H9 (cell line): ENCODE data around the gene COG4. TPM values are rescaled to one million over a fixed set of nuclear protein-coding genes. Genes with fewer than 3 reads are reported as not detected.
A peak's percentile ranks its signal among the peaks of the same experiment; 100 is the strongest.

Source experiments
- DNase-seq: peaks from one replicate; pipeline ENCODE4 v3.0.0-alpha.2; 2017
- H2AFZ ChIP-seq: one replicate; pipeline ENCODE4 v1.6.1; 2013; ENCODE audit warnings: mild to moderate bottlenecking, low read length, control low read depth, moderate library complexity
- H2AK5ac ChIP-seq: 2 replicates; pipeline ENCODE4 v1.6.1; 2013; ENCODE audit warnings: low read length, control low read depth, mixed read lengths; ENCODE audit not compliant: insufficient read length
- H2BK120ac ChIP-seq: one replicate; pipeline ENCODE4 v1.6.1; 2013; ENCODE audit warnings: low read depth, mild to moderate bottlenecking, low read length, control low read depth, inconsistent platforms; ENCODE audit not compliant: poor library complexity, severe bottlenecking
- H2BK12ac ChIP-seq: 2 replicates; pipeline ENCODE4 v1.6.1; 2013; ENCODE audit warnings: low read length, control low read depth, mixed read lengths, low read depth; ENCODE audit not compliant: insufficient read length
- H2BK15ac ChIP-seq: 2 replicates; pipeline ENCODE4 v1.6.1; 2013; ENCODE audit warnings: low read depth, low read length, control low read depth
- H2BK20ac ChIP-seq: one replicate; pipeline ENCODE4 v1.6.1; 2013; ENCODE audit warnings: low read depth, mild to moderate bottlenecking, low read length, control low read depth, inconsistent platforms; ENCODE audit not compliant: poor library complexity, severe bottlenecking
- H2BK5ac ChIP-seq: 2 replicates; pipeline ENCODE4 v1.6.1; 2013; ENCODE audit warnings: low read length, control low read depth, mixed read lengths; ENCODE audit not compliant: insufficient read length
- H3K14ac ChIP-seq: 2 replicates; pipeline ENCODE4 v1.6.1; 2013; ENCODE audit warnings: low read length, control low read depth; ENCODE audit not compliant: insufficient read depth
- H3K18ac ChIP-seq: 2 replicates; pipeline ENCODE4 v1.6.1; 2013; ENCODE audit warnings: low read depth, mild to moderate bottlenecking, mixed read lengths, low read length, control low read depth; ENCODE audit not compliant: insufficient read length
- H3K23ac ChIP-seq: 2 replicates; pipeline ENCODE4 v1.6.1; 2013; ENCODE audit warnings: low read length, control low read depth, mixed read lengths, low read depth; ENCODE audit not compliant: insufficient read length
- H3K23me2 ChIP-seq: 2 replicates; pipeline ENCODE4 v1.6.1; 2013; ENCODE audit warnings: low read depth, mild to moderate bottlenecking, mixed read lengths, low read length, control low read depth; ENCODE audit not compliant: insufficient read length, poor library complexity, severe bottlenecking
- H3K27ac ChIP-seq: 2 replicates; pipeline ENCODE4 v1.5.1; 2013; ENCODE audit warnings: low read length, control low read depth, mixed read lengths, low read depth; ENCODE audit not compliant: insufficient read length
- H3K27me3 ChIP-seq: 2 replicates; pipeline ENCODE4 v1.6.1; 2013; ENCODE audit warnings: low read length, control low read depth, inconsistent platforms; ENCODE audit not compliant: insufficient read depth
- H3K4ac ChIP-seq: 2 replicates; pipeline ENCODE4 v1.6.1; 2013; ENCODE audit warnings: low read depth, mild to moderate bottlenecking, control low read depth, inconsistent platforms, low read length, moderate library complexity
- H3K4me1 ChIP-seq: 2 replicates; pipeline ENCODE4 v1.6.1; 2013; ENCODE audit warnings: low read length, control low read depth, inconsistent platforms; ENCODE audit not compliant: insufficient read depth
- H3K4me2 ChIP-seq: 2 replicates; pipeline ENCODE4 v1.6.1; 2013; ENCODE audit warnings: low read length, control low read depth, mixed read lengths; ENCODE audit not compliant: insufficient read length, insufficient read depth
- H3K56ac ChIP-seq: 2 replicates; pipeline ENCODE4 v1.6.1; 2013; ENCODE audit warnings: low read depth, mild to moderate bottlenecking, mixed read lengths, low read length, control low read depth; ENCODE audit not compliant: insufficient read length
- H3K79me1 ChIP-seq: 2 replicates; pipeline ENCODE4 v1.6.1; 2013; ENCODE audit warnings: low read depth, mild to moderate bottlenecking, moderate library complexity, low read length, control low read depth, inconsistent platforms; ENCODE audit not compliant: insufficient read depth, poor library complexity, severe bottlenecking
- H3K79me2 ChIP-seq: 2 replicates; pipeline ENCODE4 v1.6.1; 2013; ENCODE audit warnings: low read length, control low read depth, inconsistent platforms; ENCODE audit not compliant: insufficient read depth
- H3K9ac ChIP-seq: 2 replicates; pipeline ENCODE4 v1.6.1; 2013; ENCODE audit warnings: low read length, control low read depth, mixed read lengths; ENCODE audit not compliant: insufficient read length; ENCODE audit errors: extremely low read depth
- H3K9me3 ChIP-seq: one replicate; pipeline ENCODE4 v1.6.1; 2013; ENCODE audit warnings: low read depth, low read length, inconsistent platforms; ENCODE audit not compliant: control insufficient read depth
- H3T11ph ChIP-seq: one replicate; pipeline ENCODE4 v1.6.1; 2013; ENCODE audit warnings: mild to moderate bottlenecking, low read length, control low read depth, inconsistent platforms
- H4K20me1 ChIP-seq: one replicate; pipeline ENCODE4 v1.6.1; 2013; ENCODE audit not compliant: control insufficient read depth, insufficient read length, insufficient read depth
- H4K5ac ChIP-seq: 2 replicates; pipeline ENCODE4 v1.6.1; 2013; ENCODE audit warnings: low read depth, mild to moderate bottlenecking, mixed read lengths, low read length, control low read depth; ENCODE audit not compliant: insufficient read length
- H4K8ac ChIP-seq: replicated peaks from 2 replicates; pipeline ENCODE4 v1.6.1; 2013; ENCODE audit warnings: low read length, control low read depth, mixed read lengths, low read depth; ENCODE audit not compliant: insufficient read length
- H4K91ac ChIP-seq: 2 replicates; pipeline ENCODE4 v1.6.1; 2013; ENCODE audit warnings: low read depth, mild to moderate bottlenecking, moderate library complexity, mixed read lengths, low read length, control low read depth; ENCODE audit not compliant: insufficient read length
- H3K27ac Mint-ChIP-seq, 3 experiments: 2 replicates in 2 of 3; 3 replicates in 1 of 3; pipeline ENCODE4 v1.8.0; 2020 to 2021; ENCODE audit warnings: mixed read lengths in 3 of 3, mild to moderate bottlenecking in 1 of 3, moderate library complexity in 1 of 3
- H3K27me3 Mint-ChIP-seq: 2 replicates; pipeline ENCODE4 v1.8.0; 2021; ENCODE audit warnings: low read depth, mild to moderate bottlenecking, moderate library complexity, mixed read lengths
- H3K36me3 Mint-ChIP-seq, 3 experiments: 2 replicates in 2 of 3; 3 replicates in 1 of 3; pipeline ENCODE4 v1.8.0; 2020 to 2021; ENCODE audit warnings: low read depth in 3 of 3, mixed read lengths in 3 of 3; ENCODE audit not compliant: insufficient read depth in 1 of 3
- H3K4me1 Mint-ChIP-seq, 2 experiments: 2 replicates each; pipeline ENCODE4 v1.8.0; 2020; ENCODE audit warnings: mixed read lengths in 2 of 2
- H3K4me3 Mint-ChIP-seq, 2 experiments: 2 replicates in 1 of 2; 3 replicates in 1 of 2; pipeline ENCODE4 v1.8.0; 2020 to 2021; ENCODE audit warnings: mild to moderate bottlenecking in 2 of 2, mixed read lengths in 2 of 2, moderate library complexity in 1 of 2
- H3K9me3 Mint-ChIP-seq, 2 experiments: 2 replicates in 1 of 2; 3 replicates in 1 of 2; pipeline ENCODE4 v1.8.0; 2020; ENCODE audit warnings: mild to moderate bottlenecking in 2 of 2, mixed read lengths in 2 of 2, moderate library complexity in 1 of 2
- WGBS: extraction: QIAGEN DNeasy Blood & Tissue Kit; methylation state at CpG from one replicate; pipeline ENCODE4 v1.1.7; 2013; ENCODE audit warnings: missing lambda C conversion rate, low lambda C conversion rate, mixed read lengths; ENCODE audit not compliant: insufficient read length; ENCODE audit errors: extremely low coverage; 5-methylcytosine and 5-hydroxymethylcytosine counted together
- total RNA-seq: library from RNA; stranded (reverse); gene quantifications from 2 replicates; pipeline ENCODE4 v1.2.1, GENCODE V29; 2021
- TF ChIP-seq, protein P1 (sequence below): fragments of 200-600 bp; sonication (generic); conservative IDR thresholded peaks from 3 replicates; pipeline ENCODE4 v1.8.0; 2021; ENCODE audit warnings: antibody characterized with exemption, mild to moderate bottlenecking

COG4 gene
- total RNA-seq, 1 experiment from 2014 or later: 51.9 TPM

- Histone ChIP-seq H3T11ph (no peak overlapping the region), H3K23me2 (no peaks in the 10 kb centered on the region), H4K5ac (no peak overlapping the region), H3K79me2 (no peaks in the 10 kb centered on the region), H2BK15ac (no peak overlapping the region), H4K8ac (no peak overlapping the region), H4K20me1 (peaks cover 1% of the 10 kb centered on the region), H2AFZ (no peak overlapping the region), H3K79me1 (no peaks in the 10 kb centered on the region), H2BK12ac (no peak overlapping the region), H3K27me3 (no peaks in the 10 kb centered on the region), H2AK5ac (no peak overlapping the region), H3K9me3 (no peaks in the 10 kb centered on the region), H3K18ac (no peak overlapping the region), H2BK120ac (no peak overlapping the region), H3K4me1 (no peaks in the 10 kb centered on the region), H3K9ac (no peak overlapping the region), H3K23ac (no peak overlapping the region), H3K27ac (no peak overlapping the region), H4K91ac (no peak overlapping the region), H2BK20ac (no peak overlapping the region), H3K56ac (no peak overlapping the region), H3K14ac (no peak overlapping the region), H3K4me2 (no peak overlapping the region), H2BK5ac (no peak overlapping the region), H3K4ac (no peak overlapping the region)
- Mint-ChIP-seq H3K4me1 (peaks cover 3 to 7% of the 10 kb centered on the region in 2 experiments; a peak in 3 of 4 replicates), H3K4me3 (no peak overlapping the region), H3K27me3 (no peaks in the 10 kb centered on the region), H3K36me3 (no peaks in the 10 kb centered on the region), H3K9me3 (no peaks in the 10 kb centered on the region), H3K27ac (peak overlapping the region in 1 of 3 experiments; percentile 50; a peak in 2 of 7 replicates)
- TF ChIP-seq, protein P1, sequence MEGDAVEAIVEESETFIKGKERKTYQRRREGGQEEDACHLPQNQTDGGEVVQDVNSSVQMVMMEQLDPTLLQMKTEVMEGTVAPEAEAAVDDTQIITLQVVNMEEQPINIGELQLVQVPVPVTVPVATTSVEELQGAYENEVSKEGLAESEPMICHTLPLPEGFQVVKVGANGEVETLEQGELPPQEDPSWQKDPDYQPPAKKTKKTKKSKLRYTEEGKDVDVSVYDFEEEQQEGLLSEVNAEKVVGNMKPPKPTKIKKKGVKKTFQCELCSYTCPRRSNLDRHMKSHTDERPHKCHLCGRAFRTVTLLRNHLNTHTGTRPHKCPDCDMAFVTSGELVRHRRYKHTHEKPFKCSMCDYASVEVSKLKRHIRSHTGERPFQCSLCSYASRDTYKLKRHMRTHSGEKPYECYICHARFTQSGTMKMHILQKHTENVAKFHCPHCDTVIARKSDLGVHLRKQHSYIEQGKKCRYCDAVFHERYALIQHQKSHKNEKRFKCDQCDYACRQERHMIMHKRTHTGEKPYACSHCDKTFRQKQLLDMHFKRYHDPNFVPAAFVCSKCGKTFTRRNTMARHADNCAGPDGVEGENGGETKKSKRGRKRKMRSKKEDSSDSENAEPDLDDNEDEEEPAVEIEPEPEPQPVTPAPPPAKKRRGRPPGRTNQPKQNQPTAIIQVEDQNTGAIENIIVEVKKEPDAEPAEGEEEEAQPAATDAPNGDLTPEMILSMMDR: no peak
- no CpG with 5 or more reads among the region's 16 CpGs for WGBS
- DNase-seq: no peak
Observed at GRCh38 chr16:70468776-70469525, 54.4 kb downstream of the COG4 start.
